Ovary (tissue), 3 donors: ENCODE measurements around the gene ZNF433.

Source experiments
- CTCF ChIP-seq, 3 donors: fragments of 450-650 bp in 2 of 3; fragments of 200-600 bp in 1 of 3; IDR thresholded peaks; one replicate each; pipeline versions ENCODE4 v1.5.1 to v1.8.0; 2016 to 2022; ENCODE audit warnings: antibody characterized with exemption in 3 of 3, mild to moderate bottlenecking in 1 of 3
- EP300 ChIP-seq: sonication (generic); formaldehyde crosslinking; IDR thresholded peaks from one replicate; pipeline ENCODE4 v1.6.1; 2017; ENCODE audit warnings: antibody characterized with exemption
- POLR2A ChIP-seq: fragments of 450-650 bp; IDR thresholded peaks from one replicate; pipeline ENCODE4 v1.6.1; 2017; ENCODE audit warnings: antibody characterized with exemption, mild to moderate bottlenecking, moderate library complexity
- donor health status: DM: no; HTN: no; CAD: no.

- TF ChIP-seq CTCF (IDR thresholded peaks at IDR 0.05) (no peak), POLR2A (no peak), EP300 (no peak)
Observed at GRCh38 chr19:12000152-12000981, 35.1 kb downstream of the ZNF433 start.
